ENCODE results near the gene CAP1.

Gene CAP1

DNA sequence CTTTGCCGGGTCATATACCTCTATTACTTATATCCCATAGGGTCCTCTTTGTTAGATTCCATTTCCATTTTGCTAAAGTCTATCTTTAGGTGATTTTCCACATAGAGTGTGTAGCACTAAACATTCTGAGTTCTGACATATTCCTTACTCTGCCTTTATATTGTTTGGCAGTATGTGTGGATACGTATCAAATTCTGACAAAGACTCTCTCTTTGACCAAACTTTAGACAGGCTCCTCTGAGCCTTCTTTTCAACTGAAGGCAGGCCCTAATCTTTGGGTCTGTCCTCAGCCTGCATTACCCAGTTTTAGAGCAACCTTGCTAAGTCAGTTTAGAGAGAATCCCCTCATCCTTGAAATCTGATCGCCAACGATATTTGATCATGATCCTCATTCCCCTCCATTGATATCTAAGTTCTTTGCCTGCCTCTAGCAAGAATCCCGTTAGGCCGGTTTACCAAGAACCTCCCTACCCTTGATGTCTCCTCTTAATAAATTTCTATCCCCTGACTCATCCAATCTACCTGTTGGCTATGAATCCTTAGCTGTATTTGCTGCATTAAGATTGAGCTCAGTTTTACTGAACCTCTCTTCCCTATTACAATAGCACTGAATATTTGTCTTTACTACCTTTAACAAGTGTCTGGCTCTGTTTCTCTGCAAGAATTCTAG lies 66.9 kb downstream of the CAP1 start:
- CTCF ChIA-PET, result no interaction called here
- H3K27me3 Mint-ChIP-seq, result peaks cover 33% of the 10 kb centered on the region
- H3K4me1 Mint-ChIP-seq, result no peaks in the 10 kb centered on the region
- no peak overlapping the region for H3K27ac Mint-ChIP-seq
- peaks cover 20% of the 10 kb centered on the region for H3K9me3 Mint-ChIP-seq
- DNase-seq, result no peak
- H3K4me3 Mint-ChIP-seq, result no peak overlapping the region
- peaks cover 1% of the 10 kb centered on the region for H3K36me3 Mint-ChIP-seq

DNA sequence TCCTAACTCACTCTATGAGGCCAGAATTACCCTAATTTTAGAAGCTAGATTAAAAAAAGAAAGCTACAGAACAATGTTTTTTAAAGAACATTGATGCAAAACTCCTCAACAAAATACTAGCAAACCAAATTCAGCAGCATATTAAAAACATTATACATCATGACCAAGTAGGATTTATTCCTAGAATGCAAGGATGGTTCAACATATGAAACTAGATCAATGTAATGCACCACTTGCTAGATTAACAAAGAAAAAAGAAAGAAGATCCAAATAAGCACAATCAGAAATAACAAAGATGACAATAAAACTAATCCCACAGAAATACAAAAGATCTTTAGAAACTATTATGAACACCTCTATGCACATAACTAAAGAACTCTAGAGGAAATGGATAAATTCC lies 69.9 kb downstream of the CAP1 start:
- Mint-ChIP-seq H3K4me1 (no peaks in the 10 kb centered on the region), H3K9me3 (peaks cover 19% of the 10 kb centered on the region), H3K4me3 (no peak overlapping the region), H3K36me3 (peaks cover 1% of the 10 kb centered on the region), H3K27me3 (peaks cover 29% of the 10 kb centered on the region), H3K27ac (no peak overlapping the region)
- no peak for DNase-seq
- CTCF ChIA-PET, result interaction anchor here (0.7 kb wide), 1 partner anchor 10 kb away, joined by 3 read pairs; no protein-coding TSS in a partner anchor

DNA sequence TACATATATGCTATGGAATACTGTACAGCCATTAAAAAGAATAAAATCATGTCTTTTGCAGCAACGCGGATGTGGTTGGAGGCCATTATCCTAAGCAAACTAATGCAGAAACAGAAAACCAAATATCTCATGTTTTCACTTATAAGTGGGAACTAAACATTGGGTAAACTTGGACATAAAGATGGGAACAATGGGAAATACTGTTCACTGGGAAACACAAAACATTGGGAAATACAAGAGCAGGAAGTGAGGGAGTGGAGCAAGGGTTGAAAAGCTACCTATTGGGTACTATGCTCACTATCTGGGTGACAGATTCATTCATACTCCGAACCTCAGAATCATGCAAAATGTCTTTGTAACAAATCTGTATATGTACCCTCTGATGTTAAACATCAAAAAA lies 73.9 kb downstream of the CAP1 start:
- CTCF ChIA-PET, result no interaction called here
- Mint-ChIP-seq H3K9me3 (peaks cover 17% of the 10 kb centered on the region), H3K4me1 (no peaks in the 10 kb centered on the region), H3K4me3 (no peak overlapping the region), H3K27me3 (peaks cover 33% of the 10 kb centered on the region), H3K36me3 (peaks cover 1% of the 10 kb centered on the region), H3K27ac (no peak overlapping the region)
- DNase-seq, result no peak

DNA sequence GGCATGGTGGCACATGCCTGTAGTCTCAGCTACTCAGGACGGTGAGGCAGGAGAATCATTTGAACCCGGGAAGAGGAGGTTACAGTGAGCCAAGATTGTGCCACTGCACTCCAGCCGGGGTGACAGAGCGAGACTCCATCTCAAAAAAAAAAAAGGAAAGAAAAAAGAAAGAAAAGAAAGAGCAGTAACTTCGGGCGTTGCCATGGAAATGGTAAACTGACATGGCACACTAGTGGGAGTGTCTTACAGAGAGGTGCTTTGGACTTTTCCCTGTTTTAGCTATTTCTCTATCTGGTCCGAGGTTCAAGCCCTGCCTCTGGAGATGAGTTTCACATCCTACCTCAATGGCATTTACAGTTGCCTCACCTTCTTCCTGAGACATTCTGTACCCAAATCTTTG lies 79.6 kb downstream of the CAP1 start:
- Mint-ChIP-seq H3K9me3 (no peaks in the 10 kb centered on the region), H3K4me3 (no peak overlapping the region), H3K27me3 (peaks cover 31% of the 10 kb centered on the region), H3K4me1 (no peaks in the 10 kb centered on the region), H3K36me3 (no peaks in the 10 kb centered on the region), H3K27ac (no peak overlapping the region)
- CTCF ChIA-PET, result interaction anchor here (0.9 kb wide), 1 partner anchor 10 kb away, joined by 3 read pairs; no protein-coding TSS in a partner anchor
- no peak for DNase-seq

Data from activated naive CD4-positive, alpha-beta T cell treated with anti-CD3 and anti-CD28 coated beads, Interleukin-2, amount 10 ng/mL, durations not matched to agents 7 days and 5 days (primary cell).